Loucy (cell line): ENCODE results near the gene CPNE2.

Source experiments
- CTCF ChIP-seq: fragments of 200-600 bp; sonication (generic); conservative IDR thresholded peaks from 2 replicates; pipeline ENCODE4 v1.5.1; 2014; ENCODE audit warnings: mild to moderate bottlenecking, antibody characterized with exemption, low read length
- EZH2phosphoT487 ChIP-seq: fragments of 200-600 bp; IDR thresholded peaks from 2 replicates; pipeline ENCODE4 v1.6.1; 2018; ENCODE audit warnings: antibody characterized with exemption, mild to moderate bottlenecking, moderate library complexity, borderline replicate concordance

- TF ChIP-seq CTCF: no peak
- TF ChIP-seq EZH2phosphoT487: no peak
These were observed 53.8 kb downstream of the CPNE2 start for GRCh38 chr16:57146040-57146647.
